ENCODE data around the gene PPIP5K1. TPM values are rescaled to one million over a fixed set of nuclear protein-coding genes. Genes with fewer than 3 reads are reported as not detected.
"Not testable (repeated sequence)": the region's sequence is repeated elsewhere in the genome, so short reads cannot be mapped to it uniquely, and the experiment has no call there.

The PPIP5K1 gene
- 61.7 and 71.0 TPM in 2 replicates for total RNA-seq

DNA sequence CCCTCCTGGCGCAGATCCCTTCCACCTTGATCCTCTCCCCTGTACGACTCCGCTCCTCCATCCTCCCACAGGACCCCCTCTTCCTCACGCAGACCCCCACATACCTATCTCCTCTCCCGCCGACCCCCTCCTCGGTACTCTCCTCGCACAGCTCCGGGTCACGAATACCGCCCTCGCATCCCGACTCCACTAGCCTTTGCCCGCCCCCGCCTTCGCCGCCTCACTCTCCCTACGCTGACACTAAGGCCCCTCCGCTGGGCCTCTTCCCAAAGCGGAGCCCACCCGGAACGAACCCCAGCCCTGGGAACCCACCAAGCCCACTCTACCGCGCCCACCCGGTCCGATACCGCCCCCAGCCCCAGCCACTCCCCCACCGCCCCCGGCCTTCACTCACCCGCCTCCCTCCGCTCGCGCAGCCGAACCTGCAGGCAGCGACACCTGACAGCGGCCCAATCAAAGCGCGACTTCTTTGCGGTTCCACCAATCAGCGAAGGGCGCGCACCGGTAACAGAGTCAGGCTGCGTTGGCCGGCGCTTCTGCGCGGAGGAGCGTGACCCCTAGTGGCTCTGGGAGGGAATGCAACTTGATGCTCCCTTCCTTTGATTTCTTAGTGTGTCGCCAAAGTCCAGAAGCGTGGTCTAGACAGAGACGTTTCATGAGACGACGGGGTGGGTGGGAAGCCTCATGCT lies at the start of gene PPIP5K1:
PPIP5K1 (minus strand) TSS at position 431 of the 689 bp plus-strand sequence. CDS start 5,704 bp downstream, outside the sequence.
- H3K27me3 Mint-ChIP-seq; H3K9me3 Mint-ChIP-seq; CTCF ChIA-PET; intact Hi-C loops (cut with micrococcal nuclease); H3K4me1 Mint-ChIP-seq; POLR2A ChIA-PET; DNase-seq; H3K4me3 Mint-ChIP-seq; H3K36me3 Mint-ChIP-seq (ENCODE audit: low read depth); H3K27ac Mint-ChIP-seq: not testable (repeated sequence)
- ATAC-seq (ENCODE audit: low read depth): peak; percentile 96

DNA sequence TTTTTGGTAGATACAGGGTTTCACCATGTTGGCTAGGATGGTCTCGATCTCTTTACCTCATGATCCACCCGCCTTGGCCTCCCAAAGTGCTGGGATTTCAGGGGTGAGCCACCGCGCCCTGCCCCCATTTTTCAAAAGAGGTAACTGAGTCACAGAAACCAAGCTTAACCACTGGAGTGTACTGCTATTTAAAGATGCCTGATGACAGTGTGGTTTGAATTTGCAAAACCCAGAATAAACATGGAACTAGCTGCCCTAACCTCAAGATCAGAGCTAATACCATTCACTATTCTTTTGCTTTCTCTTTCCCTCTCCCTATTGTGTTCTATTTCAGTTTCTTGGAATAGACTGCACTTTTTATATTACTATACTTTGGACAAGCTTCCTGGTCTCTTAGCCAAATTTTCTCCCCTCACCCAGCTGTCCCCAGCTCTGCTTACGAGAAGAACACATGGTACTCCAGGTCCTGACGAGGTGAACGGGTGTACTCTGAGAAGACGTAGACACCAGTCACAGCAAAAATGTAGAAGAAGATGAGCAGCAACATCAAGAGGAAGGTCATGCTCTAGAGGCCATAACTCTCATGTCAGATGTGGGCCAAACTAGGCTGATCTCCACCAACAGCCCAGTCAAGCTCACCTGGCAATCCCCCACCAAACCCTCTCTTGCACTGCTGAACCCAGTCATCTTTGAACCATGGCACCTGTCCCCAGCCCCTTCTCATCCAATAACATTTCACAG lies 48.6 kb upstream of the PPIP5K1 start:
- H3K4me1 Mint-ChIP-seq; H3K4me3 Mint-ChIP-seq; intact Hi-C loops (cut with micrococcal nuclease); H3K27ac Mint-ChIP-seq; DNase-seq; H3K27me3 Mint-ChIP-seq; ATAC-seq (ENCODE audit: low read depth); H3K9me3 Mint-ChIP-seq; H3K36me3 Mint-ChIP-seq (ENCODE audit: low read depth): not testable (repeated sequence)
- ChIA-PET CTCF (interaction anchor here (0.6 kb wide), 1 partner anchor 740 kb away, joined by 3 read pairs; no protein-coding TSS in a partner anchor), POLR2A (interaction anchor here (0.6 kb wide), 1 partner anchor 1743 kb away, joined by 3 read pairs; no protein-coding TSS in a partner anchor)

DNA sequence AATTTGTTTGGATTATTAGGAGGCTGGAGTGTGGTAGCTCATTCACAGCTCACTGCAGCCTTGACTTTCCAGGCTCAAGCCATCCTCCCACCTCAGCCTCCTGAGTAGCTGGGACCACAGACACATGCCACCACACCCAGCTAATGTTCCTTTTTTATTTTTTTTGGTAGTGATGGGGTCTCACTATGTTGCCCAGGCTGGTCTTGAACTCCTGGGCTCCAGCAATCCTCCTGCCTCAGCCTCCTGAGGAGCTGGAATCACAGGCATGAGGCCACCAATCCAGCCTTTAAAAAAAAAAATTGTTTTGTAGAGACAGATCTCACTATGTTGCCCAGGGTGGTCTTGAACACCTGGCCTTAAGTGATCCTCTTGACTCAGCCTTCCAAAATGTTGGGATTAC lies 36.9 kb upstream of the PPIP5K1 start:
- H3K36me3 Mint-ChIP-seq (ENCODE audit: low read depth); H3K27ac Mint-ChIP-seq; intact Hi-C loops (cut with micrococcal nuclease); ATAC-seq (ENCODE audit: low read depth); DNase-seq; POLR2A ChIA-PET; H3K9me3 Mint-ChIP-seq; H3K4me1 Mint-ChIP-seq; CTCF ChIA-PET; H3K27me3 Mint-ChIP-seq; H3K4me3 Mint-ChIP-seq: not testable (repeated sequence)

- ATAC-seq (ENCODE audit: low read depth) (no peak), DNase-seq (no peak)
- Mint-ChIP-seq H3K36me3 (ENCODE audit: low read depth) (no peaks in the 10 kb centered on the region), H3K4me3 (no peak overlapping the region), H3K4me1 (no peaks in the 10 kb centered on the region), H3K9me3 (no peaks in the 10 kb centered on the region), H3K27me3 (peaks cover 7% of the 10 kb centered on the region), H3K27ac (no peak overlapping the region)
- POLR2A ChIA-PET: interaction anchor here (0.6 kb wide), 1 partner anchor 16 kb away, joined by 3 read pairs; no protein-coding TSS in a partner anchor
- intact Hi-C loops (cut with micrococcal nuclease): no loop called here
- CTCF ChIA-PET: no interaction called here
- TF ChIP-seq, protein P1, sequence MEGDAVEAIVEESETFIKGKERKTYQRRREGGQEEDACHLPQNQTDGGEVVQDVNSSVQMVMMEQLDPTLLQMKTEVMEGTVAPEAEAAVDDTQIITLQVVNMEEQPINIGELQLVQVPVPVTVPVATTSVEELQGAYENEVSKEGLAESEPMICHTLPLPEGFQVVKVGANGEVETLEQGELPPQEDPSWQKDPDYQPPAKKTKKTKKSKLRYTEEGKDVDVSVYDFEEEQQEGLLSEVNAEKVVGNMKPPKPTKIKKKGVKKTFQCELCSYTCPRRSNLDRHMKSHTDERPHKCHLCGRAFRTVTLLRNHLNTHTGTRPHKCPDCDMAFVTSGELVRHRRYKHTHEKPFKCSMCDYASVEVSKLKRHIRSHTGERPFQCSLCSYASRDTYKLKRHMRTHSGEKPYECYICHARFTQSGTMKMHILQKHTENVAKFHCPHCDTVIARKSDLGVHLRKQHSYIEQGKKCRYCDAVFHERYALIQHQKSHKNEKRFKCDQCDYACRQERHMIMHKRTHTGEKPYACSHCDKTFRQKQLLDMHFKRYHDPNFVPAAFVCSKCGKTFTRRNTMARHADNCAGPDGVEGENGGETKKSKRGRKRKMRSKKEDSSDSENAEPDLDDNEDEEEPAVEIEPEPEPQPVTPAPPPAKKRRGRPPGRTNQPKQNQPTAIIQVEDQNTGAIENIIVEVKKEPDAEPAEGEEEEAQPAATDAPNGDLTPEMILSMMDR (IDR thresholded peaks at IDR 0.05): no peak
Measured at GRCh38 chr15:43625106-43625505, 35.1 kb upstream of the PPIP5K1 start.

DNA sequence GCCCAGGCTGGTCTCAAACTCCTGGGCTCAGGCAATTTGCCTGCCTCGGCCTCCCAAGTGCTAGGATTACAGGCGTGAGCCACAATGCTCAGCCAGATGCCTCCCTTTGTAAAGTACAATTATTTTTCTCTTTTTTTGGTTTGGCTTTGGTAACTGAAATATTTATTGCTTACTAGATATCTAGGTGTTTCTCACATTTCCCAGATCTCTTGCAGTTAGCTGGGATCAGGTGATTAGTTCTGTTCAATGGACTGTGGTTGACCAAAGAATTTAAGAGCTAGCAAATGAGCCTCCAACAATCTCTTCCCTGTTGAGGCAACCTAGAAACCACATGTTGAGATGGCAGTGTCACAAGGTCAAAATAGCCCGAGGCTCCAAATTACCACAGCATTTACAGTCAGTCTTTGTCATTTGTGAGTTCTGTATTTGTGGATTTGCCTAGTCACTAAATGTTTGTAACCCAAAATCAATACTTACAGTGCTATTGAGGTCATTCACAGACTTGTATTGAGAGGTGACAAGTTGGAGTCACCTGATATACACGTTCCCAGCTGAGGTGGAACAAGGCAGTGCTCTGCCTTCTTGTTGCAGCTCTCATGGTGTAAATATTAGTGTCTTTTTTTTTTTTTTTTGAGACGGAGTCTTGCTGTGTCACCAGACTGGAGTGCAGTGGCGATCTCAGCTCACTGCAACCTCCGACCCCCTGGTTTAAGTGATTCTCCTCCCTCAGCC lies 32.2 kb upstream of the PPIP5K1 start:
- peaks cover 11% of the 10 kb centered on the region for H3K27me3 Mint-ChIP-seq
- H3K4me3 Mint-ChIP-seq: not testable (repeated sequence)

GRCh38 chr15:43618700-43619099 lies 28.7 kb upstream of the PPIP5K1 start, which contains the start of gene STRC:
TSS of gene STRC (minus strand) at chr15:43618800. CDS start at chr15:43618722, 78 bp downstream.
- POLR2A ChIA-PET; H3K36me3 Mint-ChIP-seq (ENCODE audit: low read depth); H3K27ac Mint-ChIP-seq; H3K9me3 Mint-ChIP-seq; H3K4me1 Mint-ChIP-seq; DNase-seq; H3K27me3 Mint-ChIP-seq; ATAC-seq (ENCODE audit: low read depth); intact Hi-C loops (cut with micrococcal nuclease); CTCF ChIA-PET; H3K4me3 Mint-ChIP-seq: not testable (repeated sequence)

More for the DNA sequence above, 32.2 kb upstream of the PPIP5K1 start:
- H3K4me1 Mint-ChIP-seq; intact Hi-C loops (cut with micrococcal nuclease); H3K36me3 Mint-ChIP-seq (ENCODE audit: low read depth); H3K9me3 Mint-ChIP-seq; ATAC-seq (ENCODE audit: low read depth); DNase-seq; H3K27ac Mint-ChIP-seq; CTCF ChIA-PET; POLR2A ChIA-PET: not testable (repeated sequence)

DNA sequence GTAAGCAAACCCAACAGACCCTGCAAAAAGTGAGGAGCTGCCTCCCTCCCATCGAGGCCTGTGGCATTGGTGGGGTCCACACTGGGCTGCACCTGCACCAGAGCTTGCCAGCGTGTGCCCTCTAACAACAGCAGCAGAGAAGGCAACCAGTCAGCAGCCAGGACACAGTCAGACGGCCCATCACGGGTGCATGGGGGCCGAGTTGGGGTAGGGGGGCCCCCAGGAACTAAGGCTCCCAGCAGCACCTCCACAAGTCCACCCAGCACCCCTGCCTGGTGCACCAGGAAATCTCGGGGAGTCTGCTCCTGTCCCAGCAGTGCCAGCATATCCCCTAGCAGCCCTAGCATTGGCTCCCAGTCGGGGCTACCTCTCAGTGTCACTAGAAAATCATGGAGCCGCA lies 27.7 kb upstream of the PPIP5K1 start:
- intact Hi-C loops (cut with micrococcal nuclease); H3K4me3 Mint-ChIP-seq; H3K4me1 Mint-ChIP-seq; ATAC-seq (ENCODE audit: low read depth); POLR2A ChIA-PET; H3K9me3 Mint-ChIP-seq; CTCF ChIA-PET; H3K27me3 Mint-ChIP-seq; H3K27ac Mint-ChIP-seq; H3K36me3 Mint-ChIP-seq (ENCODE audit: low read depth); DNase-seq: not testable (repeated sequence)

DNA sequence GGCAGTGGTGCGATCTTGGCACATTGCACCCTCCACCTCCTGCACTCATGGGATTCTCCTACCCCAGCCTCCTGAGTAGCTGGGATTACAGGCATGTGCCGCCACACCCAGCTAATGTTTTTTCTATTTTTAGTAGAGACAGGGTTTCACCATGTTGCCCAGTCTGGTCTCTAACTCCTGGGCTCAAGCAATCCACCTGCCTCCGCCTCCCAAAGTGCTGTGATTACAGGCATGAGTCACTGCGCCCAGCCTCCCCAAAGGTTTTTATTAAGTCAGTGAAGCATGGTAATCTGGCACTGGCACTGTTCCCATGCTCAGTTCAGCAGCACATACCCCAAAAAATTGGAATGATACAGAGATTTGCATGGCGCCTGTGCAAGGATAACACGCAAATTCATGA lies 12.2 kb upstream of the PPIP5K1 start:
- DNase-seq: not testable (repeated sequence)

DNA sequence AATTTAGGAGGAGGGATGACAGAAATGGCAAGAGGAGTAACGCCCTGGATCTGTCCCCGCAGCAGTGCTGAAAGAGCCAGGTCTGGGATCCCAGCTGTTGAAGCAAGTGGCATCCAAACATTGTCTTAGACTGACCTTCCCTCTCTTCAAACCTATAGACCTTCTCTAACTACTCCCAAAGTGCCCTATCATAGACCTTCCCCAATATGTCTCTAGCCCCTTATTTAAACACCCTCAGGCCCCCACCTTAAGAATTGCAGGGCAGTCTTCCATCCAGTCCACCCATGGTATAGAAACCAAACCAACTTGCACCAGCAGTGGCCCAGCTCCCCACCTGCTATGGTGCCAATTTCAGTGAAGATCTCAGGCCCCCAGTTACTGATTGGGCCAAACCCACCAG lies 10.2 kb upstream of the PPIP5K1 start:
- H3K27ac Mint-ChIP-seq; H3K36me3 Mint-ChIP-seq (ENCODE audit: low read depth); CTCF ChIA-PET; H3K9me3 Mint-ChIP-seq; intact Hi-C loops (cut with micrococcal nuclease); H3K4me3 Mint-ChIP-seq; H3K4me1 Mint-ChIP-seq; DNase-seq; ATAC-seq (ENCODE audit: low read depth); POLR2A ChIA-PET: not testable (repeated sequence)
- H3K27me3 Mint-ChIP-seq: peaks cover 30% of the 10 kb centered on the region

More for the DNA sequence above, 12.2 kb upstream of the PPIP5K1 start:
- peaks cover 26% of the 10 kb centered on the region for H3K27me3 Mint-ChIP-seq
- H3K27ac Mint-ChIP-seq; ATAC-seq (ENCODE audit: low read depth); H3K4me3 Mint-ChIP-seq; H3K4me1 Mint-ChIP-seq; CTCF ChIA-PET; POLR2A ChIA-PET; H3K9me3 Mint-ChIP-seq; H3K36me3 Mint-ChIP-seq (ENCODE audit: low read depth); intact Hi-C loops (cut with micrococcal nuclease): not testable (repeated sequence)

GRCh38 chr15:43599131-43599530 lies 9.1 kb upstream of the PPIP5K1 start:
- not testable (repeated sequence) for ATAC-seq (ENCODE audit: low read depth)

More at GRCh38 chr15:43599131-43599530, 9.1 kb upstream of the PPIP5K1 start:
- DNase-seq; H3K4me3 Mint-ChIP-seq; H3K27ac Mint-ChIP-seq; H3K9me3 Mint-ChIP-seq; intact Hi-C loops (cut with micrococcal nuclease); CTCF ChIA-PET; H3K4me1 Mint-ChIP-seq; POLR2A ChIA-PET; H3K36me3 Mint-ChIP-seq (ENCODE audit: low read depth): not testable (repeated sequence)
- peaks cover 27% of the 10 kb centered on the region for H3K27me3 Mint-ChIP-seq
